Panc1 (cell line): ENCODE results near the gene METTL16. TPM values are rescaled to one million over a fixed set of nuclear protein-coding genes. Genes with fewer than 3 reads are reported as not detected.

Source experiments
- ATAC-seq: fragments of 200-7000 bp; cut with Tn5 transposase; 2 replicates; pipeline ENCODE4 v1.9.1; 2020; ENCODE audit warnings: mild to moderate bottlenecking, moderate library complexity
- BruUV-seq: library from RNA; stranded (reverse); fragments of 400-500 nt; replicated peaks from 2 replicates; lab custom pipeline; 2021; lab: Mats Ljungman, UMichigan
- CTCF ChIA-PET: fragments of 300-600 bp; sonication (Branson Sonifier 250); formaldehyde crosslinking; loops from one replicate; lab custom pipeline; 2022; ENCODE audit warnings: antibody characterized with exemption; lab: Charles Lee
- POLR2A ChIA-PET: fragments of 300-600 bp; sonication (Branson Sonifier 250); formaldehyde crosslinking; loops from one replicate; lab custom pipeline; 2022; ENCODE audit warnings: antibody characterized with exemption; lab: Charles Lee
- DNase-seq: peaks from one replicate; pipeline ENCODE4 v3.0.0-alpha.2; 2010; ENCODE audit warnings: low read depth, low spot score
- H3K27ac ChIP-seq: 2 replicates; pipeline ENCODE4 v1.5.1; 2011; ENCODE audit warnings: mild to moderate bottlenecking, low read length, inconsistent platforms
- H3K27me3 ChIP-seq: fragments of 200-500 bp; sonication (Bioruptor generic); 2 replicates; pipeline ENCODE4 v1.6.0; 2014; ENCODE audit warnings: low read length, inconsistent platforms; ENCODE audit not compliant: control insufficient read depth, insufficient read depth
- H3K36me3 ChIP-seq: fragments of 200-500 bp; sonication (Bioruptor generic); 2 replicates; pipeline ENCODE4 v1.5.1; 2014; ENCODE audit warnings: inconsistent platforms, mild to moderate bottlenecking, low read length, moderate library complexity; ENCODE audit not compliant: control insufficient read depth, insufficient read depth
- H3K4me1 ChIP-seq: 2 replicates; pipeline ENCODE4 v1.5.1; 2011; ENCODE audit warnings: inconsistent platforms, mild to moderate bottlenecking, low read length, moderate library complexity; ENCODE audit not compliant: control insufficient read depth, insufficient read depth
- H3K4me3 ChIP-seq, 2 experiments: 2 replicates each; pipeline ENCODE4 v1.5.1; 2011 to 2012; ENCODE audit warnings: low read depth in 2 of 2, low read length in 2 of 2, mild to moderate bottlenecking in 2 of 2, inconsistent platforms in 1 of 2, moderate library complexity in 1 of 2
- H3K9me3 ChIP-seq: fragments of 200-500 bp; sonication (Bioruptor generic); 2 replicates; pipeline ENCODE4 v1.5.1; 2014; ENCODE audit warnings: low read depth, mild to moderate bottlenecking, inconsistent platforms, low read length, moderate library complexity; ENCODE audit not compliant: control insufficient read depth, insufficient read depth
- CTCF ChIP-seq: fragments of 450-650 bp; IDR thresholded peaks from 2 replicates; pipeline ENCODE4 v1.5.1; 2017; ENCODE audit warnings: mild to moderate bottlenecking
- POLR2AphosphoS5 ChIP-seq: IDR thresholded peaks from 2 replicates; pipeline ENCODE4 v1.6.1; 2012; ENCODE audit warnings: mild to moderate bottlenecking, low read depth, low read length, moderate library complexity
- REST ChIP-seq, 2 experiments: IDR thresholded peaks; 2 replicates each; pipeline ENCODE4 v1.6.1; 2011 to 2012; ENCODE audit warnings: low read depth in 2 of 2, control low read depth in 1 of 2, low read length in 1 of 2, mild to moderate bottlenecking in 1 of 2, moderate library complexity in 1 of 2; ENCODE audit not compliant: insufficient read depth in 1 of 2
- SIN3A ChIP-seq: IDR thresholded peaks from 2 replicates; pipeline ENCODE4 v1.6.1; 2012; ENCODE audit warnings: low read depth, mild to moderate bottlenecking, low read length, moderate library complexity, borderline replicate concordance; ENCODE audit not compliant: insufficient read depth
- TCF7L2 ChIP-seq: IDR thresholded peaks from 2 replicates; pipeline ENCODE4 v1.6.1; 2011; ENCODE audit warnings: mild to moderate bottlenecking, low read depth, low read length, inconsistent platforms
- in situ Hi-C: cut with HindIII; loops from 2 replicates; pipeline ENCODE4 v1.10.0; 2016; ENCODE audit warnings: low sequenced_read_pairs, low pct_unique_long_range_greater_than_20kb
- intact Hi-C: fragments of 100-400 bp; cut with micrococcal nuclease; formaldehyde crosslinking; loops from one replicate; pipeline ENCODE4 v1.10.0; 2022; ENCODE audit not compliant: unreplicated experiment
- total RNA-seq: library from RNA; stranded (reverse); gene quantifications from one replicate; pipeline ENCODE4 v1.2.1, GENCODE V29; 2021; ENCODE audit not compliant: unreplicated experiment

METTL16 gene
- total RNA-seq, 1 experiment from 2014 or later = 34.7 TPM

- H3K4me1 ChIP-seq = no peaks in the 10 kb centered on the region
- intact Hi-C loops (no loop called here), in situ Hi-C loops (no loop called here)
- BruUV-seq = no TSS peak
- H3K9me3 ChIP-seq = no peaks in the 10 kb centered on the region
- TF ChIP-seq REST (IDR thresholded peaks at IDR 0.05; ENCODE audit: insufficient read depth in 1 of 2, low read depth in 2 of 2, low read length in 1 of 2) (no peak), SIN3A (no peak), TCF7L2 (no peak), POLR2AphosphoS5 (no peak), CTCF (no peak)
- no peak overlapping the region for H3K4me3 ChIP-seq
- DNase-seq (no peak), ATAC-seq (no peak)
- ChIA-PET CTCF (no interaction called here), POLR2A (no interaction called here)
- no peaks in the 10 kb centered on the region for H3K27me3 ChIP-seq
- H3K36me3 ChIP-seq = peaks cover 14% of the 10 kb centered on the region
- no peak overlapping the region for H3K27ac ChIP-seq
Observed at GRCh38 chr17:2474371-2474770, 37.3 kb downstream of the METTL16 start.

DNA sequence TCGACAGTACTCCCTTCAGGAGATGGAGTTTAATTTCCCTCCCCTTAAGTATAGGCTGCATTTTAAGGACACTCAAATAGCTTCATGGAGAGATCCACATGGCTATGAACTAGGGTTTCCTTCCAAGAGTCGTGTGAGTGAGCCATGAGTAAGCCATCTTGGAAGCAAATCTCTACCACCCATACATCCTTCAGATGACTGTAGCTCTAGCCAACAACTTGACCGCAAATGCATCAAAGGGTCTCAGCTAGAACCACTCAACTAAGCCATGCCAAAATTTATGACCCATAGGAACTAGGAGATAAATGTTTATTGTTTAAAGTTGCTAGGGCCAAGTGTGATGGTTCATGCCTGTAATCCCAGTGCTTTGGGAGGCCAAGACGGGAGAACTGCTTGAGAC is 43.4 kb downstream of the METTL16 start:
- POLR2A ChIA-PET = no interaction called here
- Histone ChIP-seq H3K27me3 (no peaks in the 10 kb centered on the region), H3K4me3 (no peak overlapping the region), H3K27ac (no peak overlapping the region), H3K9me3 (no peaks in the 10 kb centered on the region), H3K36me3 (peaks cover 8% of the 10 kb centered on the region), H3K4me1 (no peaks in the 10 kb centered on the region)
- in situ Hi-C loops = no loop called here
- intact Hi-C loops = no loop called here
- CTCF ChIA-PET = no interaction called here
- BruUV-seq = no TSS peak
- ATAC-seq (no peak), DNase-seq (no peak)
- TF ChIP-seq REST (IDR thresholded peaks at IDR 0.05; ENCODE audit: insufficient read depth in 1 of 2, low read depth in 2 of 2, low read length in 1 of 2) = no peak
- no peak for TF ChIP-seq TCF7L2
- TF ChIP-seq CTCF = no peak
- TF ChIP-seq SIN3A = no peak
- no peak for TF ChIP-seq POLR2AphosphoS5
